ENCODE measurements around the gene DESI1.

DNA sequence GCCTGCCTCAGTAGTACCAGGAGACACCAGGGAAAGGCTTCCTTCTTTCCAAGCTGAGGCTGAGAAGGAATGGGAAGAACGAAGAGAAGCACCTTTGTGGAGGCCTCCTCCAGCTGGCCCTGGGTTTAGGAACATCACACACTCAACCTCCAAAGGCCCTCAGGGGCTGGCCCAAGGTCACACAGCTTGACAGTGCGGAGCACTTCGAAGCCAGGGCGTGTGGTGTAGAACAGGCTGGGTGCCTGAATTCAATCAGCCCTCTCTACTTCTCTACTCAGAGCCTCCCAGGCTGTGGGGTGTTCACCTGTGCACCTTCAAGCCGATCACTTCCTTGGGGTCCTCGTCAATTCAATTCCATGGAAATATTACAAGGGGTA, 60.8 kb downstream of the DESI1 start:
- TF ChIP-seq POLR2A (IDR thresholded peaks at IDR 0.05; ENCODE audit: low read length) = no peak
- TF ChIP-seq GATA1 (IDR thresholded peaks at IDR 0.05; ENCODE audit: low read depth, low read length) = no peak
